Progenitor cell of endocrine pancreas (in vitro differentiated cells): Measurements from ENCODE around the gene SMC5. TPM values are rescaled to one million over a fixed set of nuclear protein-coding genes. Genes with fewer than 3 reads are reported as not detected.
A peak's percentile ranks its signal among the peaks of the same experiment; 100 is the strongest.

ENCODE experiments used
- DNase-seq: peaks from one replicate; pipeline ENCODE4 v3.0.0; 2021; ENCODE audit warnings: low spot score; ENCODE audit not compliant: unreplicated experiment
- H3K27ac Mint-ChIP-seq: 2 replicates; pipeline ENCODE4 v1.8.0; 2021; ENCODE audit warnings: mild to moderate bottlenecking, moderate library complexity, mixed read lengths
- H3K27me3 Mint-ChIP-seq: 2 replicates; pipeline ENCODE4 v1.8.0; 2021; ENCODE audit warnings: mixed read lengths
- H3K36me3 Mint-ChIP-seq: 2 replicates; pipeline ENCODE4 v1.8.0; 2022; ENCODE audit warnings: mixed read lengths; ENCODE audit not compliant: insufficient read depth
- H3K4me1 Mint-ChIP-seq: 2 replicates; pipeline ENCODE4 v1.8.0; 2021; ENCODE audit warnings: low read depth, mixed read lengths
- H3K4me3 Mint-ChIP-seq: 2 replicates; pipeline ENCODE4 v1.8.0; 2021; ENCODE audit warnings: low read depth, mild to moderate bottlenecking, moderate library complexity, mixed read lengths
- H3K9me3 Mint-ChIP-seq: 2 replicates; pipeline ENCODE4 v1.8.0; 2021; ENCODE audit warnings: low read depth, mixed read lengths
- CTCF ChIP-seq: fragments of 200-600 bp; sonication (generic); IDR thresholded peaks from one replicate; pipeline ENCODE4 v1.5.0; 2021; ENCODE audit warnings: antibody characterized with exemption, mild to moderate bottlenecking; ENCODE audit not compliant: unreplicated experiment
- total RNA-seq: library from RNA; stranded (reverse); gene quantifications from 2 replicates; pipeline ENCODE4 v1.2.1, GENCODE V29; 2021

The SMC5 gene
- total RNA-seq, 1 donor from 2014 or later = 42.8 TPM

- TF ChIP-seq CTCF = no peak
- no peak overlapping the region for H3K4me3 Mint-ChIP-seq
- H3K9me3 Mint-ChIP-seq = no peaks in the 10 kb centered on the region
These were observed 4.2 kb downstream of the SMC5 start for GRCh38 chr9:70262948-70263347.

DNA sequence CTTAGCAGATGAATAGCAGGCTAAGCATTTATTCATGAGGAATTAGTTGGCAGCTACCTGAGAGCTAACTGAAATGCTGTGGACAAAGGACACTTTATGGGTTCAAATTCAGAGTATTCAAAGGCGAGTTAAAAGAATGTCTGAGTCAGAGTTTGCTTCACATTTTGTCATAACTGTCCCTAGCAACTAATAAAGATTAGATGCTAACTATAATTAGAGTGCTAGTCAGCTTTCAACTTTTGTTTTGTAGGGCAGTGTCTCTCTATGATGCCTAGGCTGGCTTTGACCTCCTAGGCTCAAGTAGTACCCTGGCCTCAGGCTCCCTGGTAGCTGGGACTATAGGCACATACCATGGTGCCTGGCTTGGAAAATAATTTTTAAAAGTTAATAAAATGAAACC is 4.6 kb downstream of the SMC5 start:
- TF ChIP-seq CTCF = no peak
- Mint-ChIP-seq H3K36me3 (peaks cover 31% of the 10 kb centered on the region), H3K9me3 (no peaks in the 10 kb centered on the region), H3K4me1 (peaks cover 29% of the 10 kb centered on the region), H3K27me3 (no peaks in the 10 kb centered on the region), H3K4me3 (no peak overlapping the region), H3K27ac (no peak overlapping the region)
- DNase-seq = no peak

More at GRCh38 chr9:70262948-70263347, 4.2 kb downstream of the SMC5 start:
- H3K36me3 Mint-ChIP-seq = peaks cover 31% of the 10 kb centered on the region
- no peak for DNase-seq
- peaks cover 33% of the 10 kb centered on the region for H3K4me1 Mint-ChIP-seq
- no peak overlapping the region for H3K27ac Mint-ChIP-seq
- H3K27me3 Mint-ChIP-seq = no peaks in the 10 kb centered on the region

DNA sequence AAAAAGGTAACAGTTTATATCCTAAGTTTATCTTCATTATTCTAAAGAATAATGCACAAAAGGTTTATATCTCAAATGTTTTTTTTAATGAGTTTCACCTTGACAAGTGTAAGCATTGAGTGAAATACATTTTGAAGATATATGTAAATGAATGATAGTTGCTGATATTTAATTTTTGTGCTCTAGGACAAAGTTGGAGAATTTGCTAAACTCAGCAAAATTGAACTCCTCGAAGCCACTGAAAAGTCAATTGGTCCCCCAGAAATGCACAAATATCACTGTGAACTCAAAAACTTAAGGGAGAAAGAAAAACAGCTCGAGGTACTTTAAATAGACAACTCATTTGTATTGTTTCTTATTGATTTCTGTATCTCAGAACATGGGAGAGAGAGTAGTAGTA is 19.5 kb downstream of the SMC5 start:
- H3K27me3 Mint-ChIP-seq = no peaks in the 10 kb centered on the region
- H3K9me3 Mint-ChIP-seq = peaks cover 9% of the 10 kb centered on the region
- H3K27ac Mint-ChIP-seq = peak overlapping the region; percentile 2
- no peak for TF ChIP-seq CTCF
- no peak for DNase-seq
- peaks cover 37% of the 10 kb centered on the region for H3K36me3 Mint-ChIP-seq
- no peak overlapping the region for H3K4me3 Mint-ChIP-seq
- peaks cover 12% of the 10 kb centered on the region for H3K4me1 Mint-ChIP-seq

GRCh38 chr9:70283848-70284247 is 25.1 kb downstream of the SMC5 start:
- Mint-ChIP-seq H3K4me3 (no peak overlapping the region), H3K4me1 (no peaks in the 10 kb centered on the region), H3K27me3 (no peaks in the 10 kb centered on the region), H3K27ac (no peak overlapping the region), H3K9me3 (no peaks in the 10 kb centered on the region), H3K36me3 (peaks cover 46% of the 10 kb centered on the region)
- no peak for DNase-seq
- TF ChIP-seq CTCF = no peak

DNA sequence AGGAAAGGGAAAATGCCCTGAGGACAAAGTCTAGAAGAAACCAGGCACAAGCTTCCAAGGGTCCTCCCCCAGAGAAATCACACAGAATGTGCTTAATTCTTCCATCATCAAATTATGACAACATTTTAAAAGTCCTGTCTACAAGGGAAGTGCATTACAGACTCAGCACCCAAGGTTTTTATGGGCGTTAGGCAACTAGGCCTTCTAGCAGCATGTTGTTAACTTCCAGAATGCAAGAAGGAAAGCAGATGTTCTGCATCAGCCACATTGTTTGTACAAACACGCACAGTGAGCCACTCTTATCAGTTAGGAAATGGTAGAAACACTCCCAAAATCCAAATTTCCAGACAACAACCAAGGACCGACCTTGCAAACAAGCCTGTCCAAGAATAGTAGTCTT is 26.5 kb downstream of the SMC5 start:
- Mint-ChIP-seq H3K36me3 (peaks cover 44% of the 10 kb centered on the region), H3K27me3 (no peaks in the 10 kb centered on the region), H3K4me3 (no peak overlapping the region), H3K27ac (no peak overlapping the region), H3K9me3 (no peaks in the 10 kb centered on the region), H3K4me1 (no peaks in the 10 kb centered on the region)
- DNase-seq = no peak
- no peak for TF ChIP-seq CTCF
